Myocyte (in vitro differentiated cells): ENCODE results near the gene THAP12. TPM values are rescaled to one million over a fixed set of nuclear protein-coding genes. Genes with fewer than 3 reads are reported as not detected.
"Not testable (repeated sequence)": the region's sequence is repeated elsewhere in the genome, so short reads cannot be mapped to it uniquely, and the experiment has no call there.

Experiments
- DNase-seq: peaks from one replicate; pipeline ENCODE4 v3.0.0-alpha.2; 2012; ENCODE audit warnings: low read depth
- total RNA-seq: library from RNA; depleted of rRNA; stranded (reverse); fragments of >200 nt; gene quantifications from 2 replicates; pipeline ENCODE4 v1.2.3, GENCODE V29; 2014

THAP12 gene
- total RNA-seq, 1 donor from 2014 or later = 30.4 TPM

DNA sequence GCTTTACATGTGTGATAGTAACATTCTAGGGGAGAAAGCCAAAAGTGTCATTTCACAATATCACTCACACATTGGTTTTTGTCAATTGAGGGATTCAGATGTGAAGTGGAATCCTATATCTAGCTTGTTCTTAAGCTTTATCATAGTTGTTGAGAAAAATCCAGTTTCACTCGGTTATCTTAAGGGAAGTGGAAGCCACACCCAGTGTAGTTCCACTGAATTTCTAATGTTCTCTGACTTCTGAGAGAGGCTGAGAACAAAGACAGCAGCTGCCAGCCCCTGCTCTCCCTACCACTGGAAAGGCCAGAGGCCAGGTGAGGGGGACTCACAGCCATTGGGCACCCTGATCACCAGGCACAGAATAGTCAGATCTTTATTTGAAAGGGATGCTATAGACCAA lies 53.7 kb downstream of the THAP12 start:
- no peak for DNase-seq

DNA sequence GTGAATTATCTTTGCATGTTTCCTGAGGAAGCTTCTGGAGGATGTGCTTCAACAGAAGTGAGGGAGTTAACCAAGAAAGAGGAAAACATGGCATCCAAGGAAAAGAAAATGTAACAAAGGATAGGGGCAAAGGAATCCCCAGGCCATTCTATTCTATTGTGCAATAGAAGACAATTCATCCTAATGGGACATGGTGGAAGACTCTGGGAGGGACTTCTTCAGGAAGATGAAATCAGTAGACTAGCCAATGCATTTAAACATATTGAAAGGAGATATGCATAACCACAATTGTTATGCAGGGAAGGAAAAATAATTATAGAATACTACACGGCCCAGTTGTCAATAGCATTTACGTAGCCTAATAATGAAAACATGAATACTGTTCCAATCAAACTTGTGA lies 55.7 kb downstream of the THAP12 start:
- no peak for DNase-seq

DNA sequence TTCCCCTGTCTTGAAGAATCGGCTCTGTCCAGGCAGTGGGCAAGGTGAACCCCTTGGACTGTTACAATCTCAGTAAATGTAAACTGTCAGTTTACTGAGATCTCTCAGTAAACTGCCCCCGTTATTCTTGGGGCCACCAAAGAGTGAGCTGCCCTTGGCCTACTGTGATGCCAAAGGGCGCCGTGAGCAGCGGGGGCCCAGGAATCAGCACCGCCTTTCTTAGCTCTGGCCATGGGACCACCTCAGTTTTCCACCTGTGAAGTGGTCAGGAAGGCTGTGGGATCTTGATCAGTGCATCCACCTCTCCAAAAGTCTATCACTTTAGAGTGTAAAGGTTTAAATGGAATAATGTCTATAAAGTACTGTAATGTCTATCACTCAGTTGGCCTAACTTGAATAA lies 57.1 kb downstream of the THAP12 start:
- DNase-seq = no peak

DNA sequence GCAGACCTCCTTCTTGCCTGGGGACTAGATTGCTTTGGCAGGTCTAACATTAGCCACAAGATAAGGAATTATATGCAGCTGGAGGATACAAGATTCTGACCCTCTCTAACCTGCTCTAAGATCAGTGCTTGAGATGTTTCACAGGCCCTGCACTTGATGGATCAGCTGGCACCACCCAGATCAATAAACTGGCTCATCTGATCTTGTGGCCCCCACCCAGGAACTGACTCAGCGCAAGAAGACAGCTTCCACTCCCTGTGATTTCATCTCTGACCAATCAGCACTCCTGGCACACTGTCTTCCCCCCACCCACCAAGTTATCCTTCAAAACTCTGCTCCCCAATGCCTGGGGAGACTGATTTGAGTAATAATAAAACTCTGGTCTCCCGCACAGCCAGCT lies 57.6 kb downstream of the THAP12 start:
- DNase-seq = not testable (repeated sequence)

DNA sequence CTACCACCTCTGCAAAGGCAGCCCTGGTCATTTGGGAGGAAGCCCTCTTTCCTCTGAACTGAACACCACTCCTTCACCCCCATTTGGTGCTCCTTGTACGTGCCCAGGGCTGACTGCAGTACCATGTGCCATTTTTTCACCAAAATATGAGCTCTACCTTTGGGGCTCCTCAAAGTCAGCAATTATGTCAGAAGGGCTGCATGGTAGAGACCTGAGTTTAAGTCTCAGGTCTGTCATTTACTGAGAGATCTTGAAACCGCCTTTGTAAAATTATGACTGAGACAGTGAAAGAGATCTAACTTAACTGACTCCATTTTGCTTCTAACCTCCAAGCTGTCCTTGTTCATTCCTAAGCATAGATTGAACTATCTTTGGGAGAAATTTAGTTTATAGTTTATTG lies 58.0 kb downstream of the THAP12 start:
- no peak for DNase-seq

DNA sequence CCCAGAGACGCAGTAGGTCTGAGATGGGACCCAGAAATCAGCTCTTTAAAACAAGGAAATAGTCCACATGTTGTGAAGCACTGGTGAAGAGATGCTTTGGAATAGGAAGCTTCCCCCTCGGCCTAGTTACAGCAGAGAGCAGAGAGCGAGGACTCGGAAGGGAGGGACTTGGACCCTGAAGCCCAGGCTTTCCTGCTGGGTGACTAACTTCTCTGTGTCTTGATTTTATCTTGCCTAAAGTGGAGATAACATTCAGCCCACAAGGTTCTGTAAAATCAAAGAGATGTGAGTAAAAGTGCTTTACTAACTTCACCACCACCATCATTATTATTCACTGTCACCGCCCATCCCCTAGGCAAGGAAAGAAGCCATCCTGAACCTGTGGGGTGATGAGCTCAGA lies 58.4 kb downstream of the THAP12 start:
- no peak for DNase-seq

DNA sequence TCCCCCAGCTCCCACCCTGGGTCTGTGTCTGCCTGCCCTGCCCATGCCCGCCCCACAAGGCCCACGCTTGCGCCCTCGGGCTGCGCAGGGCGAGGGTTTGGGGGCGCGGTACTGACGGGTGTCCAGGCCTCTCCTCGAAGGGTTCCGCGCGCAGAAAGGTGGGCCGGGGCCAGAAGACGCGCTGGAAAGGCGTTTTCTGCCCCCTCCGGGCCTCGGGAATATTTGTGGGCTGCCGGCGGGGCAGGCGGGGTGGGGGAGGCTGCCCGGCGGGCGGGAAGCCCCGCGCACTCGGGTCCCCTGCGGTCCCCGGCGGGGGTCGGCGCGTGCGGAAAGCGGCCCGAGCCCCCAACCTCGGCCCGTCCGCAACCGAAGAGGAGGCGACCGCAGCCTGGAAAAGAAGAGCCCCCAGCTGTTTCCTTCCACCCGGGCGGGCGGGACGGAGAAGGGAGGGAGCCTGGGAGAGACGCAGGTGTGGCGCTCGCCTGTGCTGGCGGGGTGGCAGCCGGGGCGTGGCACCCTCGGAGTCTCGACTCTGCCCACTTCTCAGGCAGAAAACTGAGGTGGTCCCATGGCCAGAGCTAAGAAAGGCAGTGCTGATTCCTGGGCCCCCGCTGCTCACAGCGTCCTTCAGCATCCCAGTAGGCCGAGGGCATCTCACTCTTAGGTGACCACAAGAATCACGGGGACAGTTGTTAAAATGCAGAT lies 59.0 kb downstream of the THAP12 start:
- DNase-seq = no peak

DNA sequence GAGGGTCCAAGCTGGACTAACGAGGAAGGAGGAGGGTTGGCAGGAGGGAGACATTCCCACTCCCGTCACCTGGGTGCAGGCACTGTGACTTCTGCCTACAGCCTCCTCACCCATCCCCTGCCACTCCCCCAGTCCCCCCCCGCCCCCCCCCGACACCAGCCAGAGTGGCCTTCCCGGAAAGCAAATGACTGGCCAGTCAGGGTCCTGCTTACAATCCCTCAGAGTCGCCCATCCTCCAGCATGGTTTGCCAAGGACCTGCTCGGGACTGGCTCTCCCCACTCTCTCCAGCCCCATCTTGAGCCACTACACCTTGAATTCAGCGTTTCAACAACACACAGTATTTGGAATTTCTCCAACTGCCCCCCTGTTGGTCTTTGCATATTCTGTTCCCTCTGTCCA lies 59.6 kb downstream of the THAP12 start:
- no peak for DNase-seq

DNA sequence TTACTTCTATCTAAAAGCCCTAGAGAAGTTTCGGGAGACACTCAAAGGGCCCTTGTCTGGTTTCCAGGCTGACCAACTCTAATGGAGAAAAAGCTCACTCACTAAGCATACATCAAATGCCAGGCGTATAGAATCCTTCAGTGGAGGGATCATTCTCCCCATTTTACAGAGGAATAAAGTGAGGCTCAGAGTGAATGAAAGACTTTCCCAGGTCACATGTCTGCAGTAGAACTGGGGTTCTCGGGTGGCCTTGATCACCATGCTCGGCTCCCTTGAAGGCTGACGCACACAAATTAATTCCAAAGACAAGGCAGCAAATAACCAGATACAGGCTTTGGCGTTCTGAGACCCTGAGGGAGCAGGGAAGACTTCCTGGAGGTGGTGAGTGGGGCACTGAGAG lies 60.0 kb downstream of the THAP12 start:
- no peak for DNase-seq

DNA sequence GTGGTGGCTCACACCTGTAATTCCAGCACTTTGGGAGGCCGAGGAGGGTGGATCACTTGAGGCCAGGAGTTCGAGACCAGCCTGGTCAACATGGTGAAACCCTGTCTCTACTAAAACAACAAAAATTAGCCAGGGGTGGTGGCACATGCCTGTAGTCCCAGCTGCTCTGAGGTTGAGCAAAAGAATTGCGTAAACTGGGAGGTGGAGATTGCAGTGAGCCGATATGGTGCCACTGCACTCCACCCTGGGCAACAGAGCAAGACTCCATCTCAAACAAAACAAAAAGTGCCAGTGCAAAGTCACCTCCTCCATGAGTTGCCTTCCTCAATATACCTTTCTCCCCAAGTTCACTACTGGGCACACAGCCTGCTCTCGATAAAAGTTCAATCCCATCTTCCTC lies 61.1 kb downstream of the THAP12 start:
- DNase-seq = not testable (repeated sequence)

DNA sequence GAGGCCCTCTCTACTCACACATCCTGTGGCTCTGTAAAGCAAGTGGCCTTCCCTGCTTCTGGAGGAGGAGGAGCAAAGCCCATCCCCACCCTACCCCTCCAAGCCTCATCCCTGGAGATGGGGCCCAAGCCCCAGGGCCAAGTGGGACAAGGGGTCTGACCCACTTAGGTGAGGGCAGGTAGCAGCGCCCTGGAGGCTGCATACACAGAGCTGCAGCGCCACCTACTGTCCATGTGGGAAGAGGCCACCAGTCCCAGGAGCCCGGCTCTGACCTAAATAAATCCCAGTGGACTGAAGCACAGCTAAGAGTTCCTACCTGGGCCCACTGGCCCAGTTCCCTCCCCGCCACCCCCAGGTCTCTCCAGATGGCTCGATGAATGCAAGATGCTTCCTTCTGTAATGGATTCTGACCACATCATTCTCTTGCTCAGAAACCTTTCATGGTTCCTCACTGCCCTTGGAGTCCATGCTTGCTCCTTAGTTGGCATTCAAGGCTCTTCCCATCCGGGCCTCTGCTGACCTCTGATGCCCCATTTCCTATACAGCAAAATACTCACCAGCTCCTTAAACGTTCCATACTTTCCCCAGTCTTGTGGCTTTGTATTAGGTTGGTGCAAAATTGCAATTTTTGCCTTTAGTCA lies 62.1 kb downstream of the THAP12 start:
- DNase-seq = peak; percentile 71

DNA sequence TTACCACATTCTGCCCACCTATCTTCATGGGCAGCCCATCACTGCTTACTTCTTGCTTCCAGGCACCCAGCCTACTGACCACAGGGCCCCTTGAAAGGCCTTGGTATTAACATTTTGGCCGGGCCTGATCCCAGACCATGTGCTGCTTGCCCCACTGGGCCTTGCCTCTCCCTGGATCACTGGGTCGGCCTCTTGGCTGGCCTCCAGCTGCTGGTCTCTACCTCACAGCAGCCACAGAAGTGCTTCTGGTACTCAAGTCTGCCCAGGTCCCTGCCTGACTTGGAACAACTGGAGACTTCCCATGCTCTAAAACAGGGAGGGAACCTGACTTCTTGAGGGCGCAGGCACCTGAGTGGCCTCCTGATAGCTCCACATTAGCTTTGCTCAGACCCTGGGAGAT lies 63.6 kb downstream of the THAP12 start:
- no peak for DNase-seq

DNA sequence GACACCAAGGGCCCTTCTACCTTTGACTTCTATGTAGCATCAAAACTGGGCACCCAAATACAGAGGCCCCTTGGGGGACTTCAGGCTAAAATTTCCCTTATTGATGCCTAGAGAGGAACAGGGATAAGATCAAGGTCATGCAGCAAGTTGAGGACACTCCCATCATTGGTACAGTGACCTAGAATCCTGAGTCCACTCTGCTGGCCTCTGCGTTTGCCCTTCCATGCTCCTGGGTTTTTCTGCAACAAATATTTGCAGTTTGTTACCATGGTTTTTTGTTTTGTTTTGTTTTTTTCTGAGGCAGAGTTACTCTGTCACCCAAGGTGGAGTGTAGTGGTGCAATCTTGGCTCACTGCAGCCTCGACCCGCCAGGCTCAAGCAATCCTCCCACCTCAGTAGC lies 64.2 kb downstream of the THAP12 start:
- no peak for DNase-seq

DNA sequence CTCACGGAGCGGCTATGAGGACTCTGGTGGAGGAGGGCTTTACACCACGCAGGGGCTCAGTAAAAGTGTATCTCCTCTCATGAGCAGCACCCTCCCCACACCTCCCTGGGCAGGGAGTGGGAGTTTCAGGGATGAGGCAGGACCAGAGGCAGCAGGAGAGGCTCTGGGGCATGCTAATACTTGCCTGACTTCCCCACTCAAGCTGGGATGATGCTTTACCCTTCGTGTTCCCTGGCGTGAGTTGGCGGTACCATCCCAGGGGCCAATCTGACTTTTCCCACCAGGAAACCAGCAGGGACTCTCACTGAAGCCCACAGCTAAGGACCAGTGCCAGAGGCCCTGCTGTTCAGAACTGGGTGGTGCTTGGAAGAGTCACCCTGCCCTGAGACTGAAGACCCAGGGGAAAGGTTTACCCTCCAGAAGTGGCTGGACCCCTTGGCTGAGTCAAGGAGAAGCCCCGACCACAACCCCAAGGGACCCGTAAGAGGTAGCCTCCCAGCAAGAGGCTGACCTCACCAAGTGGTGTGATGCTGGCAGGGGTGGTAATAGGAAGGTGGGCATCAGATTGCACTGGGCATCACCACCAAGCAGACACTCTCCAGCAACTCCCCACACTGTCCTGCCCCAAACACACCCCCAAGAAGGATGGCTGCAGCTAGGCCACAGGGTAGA lies 65.6 kb downstream of the THAP12 start:
- DNase-seq = no peak

DNA sequence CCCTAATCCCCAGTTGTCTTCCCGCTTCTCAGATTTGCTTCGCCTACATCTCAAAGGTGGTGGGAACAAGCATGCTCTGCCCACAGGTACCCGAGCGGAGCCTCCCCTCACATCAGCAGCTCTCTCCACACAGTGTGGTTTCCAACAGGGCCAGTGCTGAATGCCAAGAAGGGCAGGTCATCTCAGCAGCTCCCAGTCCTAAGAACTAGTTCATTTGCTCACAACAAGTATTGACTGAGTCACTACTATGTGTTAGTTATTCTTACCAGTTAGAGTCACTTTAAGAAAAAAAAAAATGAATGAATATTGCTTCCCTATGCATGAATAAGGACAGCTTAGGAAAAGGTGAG lies 66.2 kb downstream of the THAP12 start:
- DNase-seq = peak; percentile 4

DNA sequence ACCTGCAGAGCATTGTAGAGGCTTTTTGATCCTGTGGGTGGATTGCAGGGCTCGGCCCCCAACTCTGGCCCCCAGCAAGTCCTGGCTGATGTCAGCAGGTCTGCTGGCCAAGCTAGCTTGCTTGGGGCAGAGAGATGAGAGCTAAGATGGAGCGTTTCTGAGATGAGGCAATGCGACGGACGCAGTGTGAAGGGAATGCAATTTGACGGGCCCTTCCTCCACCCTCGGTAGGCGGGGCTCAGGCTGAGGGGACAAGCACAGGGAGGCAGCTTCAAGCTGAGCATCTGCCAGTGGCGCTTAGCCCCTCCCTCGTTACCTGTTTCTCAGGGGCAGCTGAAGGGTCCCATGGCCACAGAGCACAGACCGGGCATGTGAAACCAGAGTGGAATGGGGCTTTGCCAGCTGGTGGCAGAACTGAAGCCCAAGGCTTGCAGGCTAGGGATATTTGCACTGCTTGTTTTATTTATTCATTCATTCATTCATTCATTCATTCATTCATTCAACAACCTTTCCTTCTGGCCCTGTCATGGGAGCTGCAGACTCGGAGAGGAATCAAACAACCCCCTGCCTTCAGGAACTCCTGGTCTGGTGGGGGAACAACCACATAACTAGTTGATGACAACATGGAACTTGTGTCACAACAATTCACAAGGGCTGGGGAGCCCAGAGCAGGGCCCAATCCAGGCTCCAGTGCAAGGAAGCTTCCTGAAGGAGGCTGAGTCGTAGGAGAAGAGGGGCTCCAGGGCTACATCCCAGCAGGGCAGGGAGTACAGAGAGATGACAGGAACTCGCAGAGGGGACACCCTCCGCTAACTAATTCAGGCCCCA lies 66.8 kb downstream of the THAP12 start:
- no peak for DNase-seq

DNA sequence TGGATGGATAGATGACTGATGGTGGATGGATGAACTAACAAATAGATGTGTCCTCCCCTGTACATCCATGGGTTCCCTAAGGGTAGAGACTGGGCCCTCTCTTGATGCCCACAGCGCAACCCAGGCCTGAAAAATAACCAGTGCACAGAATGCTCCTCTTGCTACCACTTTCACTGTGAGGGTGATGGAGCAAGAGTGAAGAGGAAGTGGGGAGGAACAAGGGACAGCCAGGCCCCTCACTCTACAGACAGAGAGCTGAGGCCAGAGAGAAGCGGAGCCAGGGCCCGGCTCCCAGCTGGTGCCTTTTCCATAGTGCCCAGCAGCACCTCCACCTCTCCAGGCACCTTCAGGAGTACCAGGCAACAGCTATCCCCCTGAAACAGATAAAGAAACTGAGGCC lies 67.7 kb downstream of the THAP12 start:
- DNase-seq = no peak

DNA sequence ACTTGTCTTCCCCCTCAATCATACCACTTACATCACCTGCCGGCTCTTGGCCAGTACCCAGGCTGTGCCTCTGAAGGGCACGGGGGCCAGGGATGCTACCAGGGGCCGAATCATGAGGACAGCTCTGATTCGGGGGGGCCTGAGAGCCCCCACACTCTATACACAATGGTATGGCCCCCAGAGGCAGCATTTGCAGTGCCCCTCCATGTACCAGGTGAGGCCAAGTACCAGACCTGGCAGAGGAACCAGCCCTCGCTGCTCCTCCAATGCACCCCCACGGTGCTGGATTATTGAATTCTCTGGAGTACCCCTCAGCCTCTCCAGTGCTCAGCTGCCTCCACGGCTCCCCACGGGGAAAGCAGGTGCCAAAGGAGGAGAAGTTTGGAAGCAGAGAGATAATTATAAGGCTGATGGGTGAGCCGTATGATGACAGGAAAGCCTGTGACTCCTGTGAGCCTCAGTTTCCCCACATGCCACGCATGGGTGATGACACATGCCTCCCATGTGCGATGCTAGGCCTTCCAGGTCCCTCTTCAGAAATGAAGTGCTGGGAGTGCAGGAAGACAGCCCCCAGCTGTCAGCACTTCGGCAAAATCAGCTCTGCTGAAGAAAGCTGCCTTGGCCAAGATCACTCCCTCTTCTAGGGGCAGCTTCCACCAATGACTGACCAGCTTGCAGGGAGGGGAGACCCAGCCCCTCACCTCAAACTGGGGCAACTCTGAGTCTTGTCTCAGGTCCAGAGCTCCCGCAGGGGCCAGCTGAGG lies 69.9 kb downstream of the THAP12 start:
- DNase-seq = no peak

DNA sequence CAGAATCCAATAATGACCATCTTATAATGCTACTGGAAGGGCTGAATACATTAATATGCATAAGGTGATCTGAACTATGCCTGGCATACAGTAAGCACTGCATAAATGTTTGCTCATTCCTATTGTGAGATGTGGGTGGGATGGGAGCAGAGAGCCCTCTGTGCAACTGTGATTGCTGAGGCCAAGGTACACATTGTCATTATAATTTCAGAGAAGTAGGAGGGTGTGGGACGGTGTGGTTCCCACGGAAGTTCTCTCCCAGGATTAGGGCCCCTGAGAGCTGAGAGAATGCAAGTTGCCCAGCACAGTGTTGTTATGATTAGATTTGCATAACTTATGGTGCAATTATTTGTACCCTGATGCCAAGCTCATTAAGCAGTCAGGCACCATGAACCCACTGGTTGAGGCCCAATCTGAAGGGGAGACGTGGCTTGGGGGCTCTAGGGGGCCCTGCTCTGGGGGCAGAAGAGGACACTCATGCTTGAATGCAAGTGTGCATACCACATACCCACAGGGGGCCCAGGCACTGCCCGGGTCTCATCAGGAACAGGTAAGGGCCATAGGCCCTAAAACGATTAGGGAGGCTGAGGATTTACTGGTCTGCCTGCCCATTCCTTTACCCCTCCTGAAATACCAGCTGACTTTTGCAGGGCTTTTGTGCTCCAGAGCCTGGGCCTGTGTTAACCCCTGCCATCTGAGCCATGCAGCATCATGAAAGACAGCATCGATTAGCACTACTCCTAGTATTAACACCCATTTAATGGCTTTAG lies 72.8 kb downstream of the THAP12 start:
- no peak for DNase-seq

DNA sequence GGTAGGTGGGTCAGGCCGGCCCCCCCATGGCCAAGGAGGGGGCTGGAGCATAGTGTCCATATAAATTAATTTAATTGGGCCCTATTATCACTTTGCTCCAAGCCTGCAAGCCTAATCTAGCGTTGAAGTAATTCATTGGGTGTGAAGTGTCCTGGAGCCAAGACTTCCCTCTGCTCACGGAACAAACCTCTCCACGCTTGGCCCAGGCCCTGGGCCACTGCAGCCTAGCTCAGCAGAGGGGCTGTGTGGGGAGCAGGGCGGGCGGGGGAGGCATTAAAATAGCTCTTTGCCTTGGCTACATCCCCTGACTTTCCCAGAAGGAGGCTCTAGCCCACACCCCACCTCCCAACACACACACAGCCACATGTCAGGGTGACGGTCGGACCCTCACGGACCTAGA lies 73.5 kb downstream of the THAP12 start:
- DNase-seq = no peak
